Endodermal cell (in vitro differentiated cells): ENCODE results near the gene ZNF827. TPM values are rescaled to one million over a fixed set of nuclear protein-coding genes. Genes with fewer than 3 reads are reported as not detected.
A peak's percentile ranks its signal among the peaks of the same experiment; 100 is the strongest.

ENCODE experiments used
- DNase-seq: peaks from one replicate; pipeline ENCODE4 v3.0.0-alpha.2; 2017
- H3K27ac ChIP-seq: 2 replicates; pipeline ENCODE4 v1.5.1; 2013; ENCODE audit warnings: mild to moderate bottlenecking, low read depth, low read length, moderate library complexity
- H3K27me3 ChIP-seq: 2 replicates; pipeline ENCODE4 v1.6.1; 2013; ENCODE audit warnings: mild to moderate bottlenecking, low read length, moderate library complexity; ENCODE audit not compliant: insufficient read depth, control insufficient read depth, poor library complexity, severe bottlenecking
- H3K36me3 ChIP-seq: 2 replicates; pipeline ENCODE4 v1.7.0; 2013; ENCODE audit warnings: mild to moderate bottlenecking, low read length, moderate library complexity; ENCODE audit not compliant: control insufficient read depth, insufficient read depth
- H3K4me1 ChIP-seq: one replicate; pipeline ENCODE4 v1.7.0; 2013; ENCODE audit warnings: low read length; ENCODE audit not compliant: control insufficient read depth, insufficient read depth
- H3K4me3 ChIP-seq: 2 replicates; pipeline ENCODE4 v1.5.1; 2013; ENCODE audit warnings: mild to moderate bottlenecking, low read length, moderate library complexity
- H3K9ac ChIP-seq: 2 replicates; pipeline ENCODE4 v1.6.1; 2013; ENCODE audit warnings: mild to moderate bottlenecking, low read length, moderate library complexity; ENCODE audit not compliant: poor library complexity, severe bottlenecking; ENCODE audit errors: extremely low read depth
- H3K9me3 ChIP-seq: 2 replicates; pipeline ENCODE4 v1.6.1; 2013; ENCODE audit warnings: mild to moderate bottlenecking, low read length, moderate library complexity; ENCODE audit not compliant: control insufficient read depth
- H3K27ac Mint-ChIP-seq: 2 replicates; pipeline ENCODE4 v1.8.0; 2020; ENCODE audit warnings: mixed read lengths
- H3K27me3 Mint-ChIP-seq: 2 replicates; pipeline ENCODE4 v1.8.0; 2021; ENCODE audit warnings: mild to moderate bottlenecking, mixed read lengths; ENCODE audit not compliant: insufficient read depth
- H3K36me3 Mint-ChIP-seq: 2 replicates; pipeline ENCODE4 v1.8.0; 2020; ENCODE audit warnings: low read depth, mixed read lengths
- H3K4me1 Mint-ChIP-seq: 2 replicates; pipeline ENCODE4 v1.8.0; 2020; ENCODE audit warnings: mixed read lengths
- H3K4me3 Mint-ChIP-seq: 2 replicates; pipeline ENCODE4 v1.8.0; 2020; ENCODE audit warnings: mild to moderate bottlenecking, moderate library complexity, mixed read lengths
- H3K9me3 Mint-ChIP-seq: 2 replicates; pipeline ENCODE4 v1.8.0; 2020; ENCODE audit warnings: mild to moderate bottlenecking, mixed read lengths
- CTCF ChIP-seq: fragments of 200-600 bp; sonication (generic); conservative IDR thresholded peaks from 2 replicates; pipeline ENCODE4 v1.5.0; 2021; ENCODE audit warnings: antibody characterized with exemption, mild to moderate bottlenecking
- WGBS, 2 experiments: methylation state at CpG; one replicate each; pipeline versions ENCODE4 v1.1.5 to v1.1.7; 2013; ENCODE audit warnings: missing lambda C conversion rate in 2 of 2, mixed read lengths in 1 of 2; ENCODE audit not compliant: insufficient coverage in 1 of 2, insufficient read length in 1 of 2; 5-methylcytosine and 5-hydroxymethylcytosine counted together
- total RNA-seq, 2 donors: library from RNA; stranded (reverse); fragmentation: NEBNext Ultra II Directional in 1 of 2; extraction: Animal tissue kit (Norgen Biotek cat#: 25700) in 1 of 2; gene quantifications; 2 replicates in 1 of 2; 3 replicates in 1 of 2; pipeline ENCODE4 v1.2.1, GENCODE V29; 2021

The ZNF827 gene
- total RNA-seq, 2 donors from 2014 or later = 33.0 to 34.9 TPM

- H3K4me1 Mint-ChIP-seq = peaks cover 4% of the 10 kb centered on the region
- Histone ChIP-seq H3K4me3 (no peak overlapping the region), H3K4me1 (no peaks in the 10 kb centered on the region), H3K9ac (no peak overlapping the region), H3K27me3 (no peaks in the 10 kb centered on the region), H3K36me3 (peaks cover 59% of the 10 kb centered on the region), H3K9me3 (peaks cover 42% of the 10 kb centered on the region), H3K27ac (no peak overlapping the region)
- no peak overlapping the region for H3K4me3 Mint-ChIP-seq
- WGBS, 2 experiments = 92 to 93% methylated on average over 2 to 3 of the region's 3 CpGs
- no peaks in the 10 kb centered on the region for H3K27me3 Mint-ChIP-seq
- TF ChIP-seq CTCF = no peak
- no peak overlapping the region for H3K27ac Mint-ChIP-seq
- peaks cover 36% of the 10 kb centered on the region for H3K9me3 Mint-ChIP-seq
- DNase-seq = no peak
- H3K36me3 Mint-ChIP-seq = peaks cover 71% of the 10 kb centered on the region
Observed at GRCh38 chr4:145808848-145809512, 129.6 kb downstream of the ZNF827 start.

- no peak overlapping the region for H3K4me3 Mint-ChIP-seq
- Histone ChIP-seq H3K36me3 (peaks cover 52% of the 10 kb centered on the region), H3K27ac (no peak overlapping the region), H3K4me3 (no peak overlapping the region), H3K9ac (no peak overlapping the region), H3K4me1 (peaks cover 4% of the 10 kb centered on the region), H3K9me3 (peaks cover 42% of the 10 kb centered on the region), H3K27me3 (no peaks in the 10 kb centered on the region)
- H3K4me1 Mint-ChIP-seq = peaks cover 8% of the 10 kb centered on the region
- DNase-seq = peak; percentile 70
- H3K9me3 Mint-ChIP-seq = peaks cover 36% of the 10 kb centered on the region
- H3K27ac Mint-ChIP-seq = peak overlapping the region; percentile 72
- no peaks in the 10 kb centered on the region for H3K27me3 Mint-ChIP-seq
- TF ChIP-seq CTCF = no peak
- 64 to 83% methylated on average over 1 to 3 of the region's 3 CpGs for WGBS, 2 experiments
- peaks cover 63% of the 10 kb centered on the region for H3K36me3 Mint-ChIP-seq
Observed at GRCh38 chr4:145808021-145808650, 130.5 kb downstream of the ZNF827 start.

DNA sequence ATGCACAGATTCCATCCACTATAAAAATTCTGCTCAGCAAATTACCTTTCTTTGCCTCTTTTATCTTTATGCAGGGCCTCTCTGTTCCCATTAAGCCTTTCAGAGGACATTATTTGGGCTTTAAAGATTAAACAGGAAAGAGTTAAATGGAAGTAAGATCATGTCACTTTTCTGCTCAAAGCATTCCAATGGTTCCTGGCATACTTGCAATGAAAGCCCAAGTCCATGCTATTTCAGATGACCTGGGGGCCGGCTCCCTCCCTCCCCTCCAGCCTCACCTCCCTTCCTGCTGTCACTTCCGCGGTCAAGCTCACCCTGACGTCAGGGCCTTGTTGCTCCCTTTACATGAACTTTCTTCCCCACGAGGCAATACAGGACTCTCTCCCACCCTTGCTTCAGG lies 133.1 kb downstream of the ZNF827 start:
- WGBS, 2 experiments = 49 to 64% methylated on average over 5 of the region's 5 CpGs
- Mint-ChIP-seq H3K27ac (peak overlapping the region; percentile 74), H3K9me3 (peaks cover 27% of the 10 kb centered on the region), H3K4me1 (peaks cover 17% of the 10 kb centered on the region), H3K4me3 (no peak overlapping the region), H3K27me3 (no peaks in the 10 kb centered on the region), H3K36me3 (peaks cover 38% of the 10 kb centered on the region)
- no peak for TF ChIP-seq CTCF
- Histone ChIP-seq H3K4me1 (peaks cover 7% of the 10 kb centered on the region), H3K27ac (no peak overlapping the region), H3K9me3 (peaks cover 26% of the 10 kb centered on the region), H3K27me3 (no peaks in the 10 kb centered on the region), H3K9ac (no peak overlapping the region), H3K36me3 (peaks cover 28% of the 10 kb centered on the region), H3K4me3 (no peak overlapping the region)
- peak; percentile 77 for DNase-seq
